Nephron progenitor cell (in vitro differentiated cells): ENCODE data around the gene MGARP.

Source experiments
- DNase-seq: peaks from one replicate; pipeline ENCODE4 v3.0.0; 2021
- H3K27ac Mint-ChIP-seq: 2 replicates; pipeline ENCODE4 v1.8.0; 2021; ENCODE audit warnings: mild to moderate bottlenecking, moderate library complexity, mixed read lengths
- H3K27me3 Mint-ChIP-seq: 2 replicates; pipeline ENCODE4 v1.8.0; 2021; ENCODE audit warnings: mild to moderate bottlenecking, low read depth, mixed read lengths; ENCODE audit not compliant: poor library complexity
- H3K36me3 Mint-ChIP-seq: 2 replicates; pipeline ENCODE4 v1.8.0; 2021; ENCODE audit warnings: low read depth, mixed read lengths
- H3K4me1 Mint-ChIP-seq: 2 replicates; pipeline ENCODE4 v1.8.0; 2021; ENCODE audit warnings: mixed read lengths
- H3K4me3 Mint-ChIP-seq: 2 replicates; pipeline ENCODE4 v1.8.0; 2021; ENCODE audit warnings: mild to moderate bottlenecking, moderate library complexity, mixed read lengths
- H3K9me3 Mint-ChIP-seq: 2 replicates; pipeline ENCODE4 v1.8.0; 2021; ENCODE audit warnings: mild to moderate bottlenecking, moderate library complexity, mixed read lengths
- CTCF ChIP-seq: fragments of 200-600 bp; sonication (generic); IDR thresholded peaks from 2 replicates; pipeline ENCODE4 v1.5.0; 2021; ENCODE audit warnings: antibody characterized with exemption

The MGARP gene

DNA sequence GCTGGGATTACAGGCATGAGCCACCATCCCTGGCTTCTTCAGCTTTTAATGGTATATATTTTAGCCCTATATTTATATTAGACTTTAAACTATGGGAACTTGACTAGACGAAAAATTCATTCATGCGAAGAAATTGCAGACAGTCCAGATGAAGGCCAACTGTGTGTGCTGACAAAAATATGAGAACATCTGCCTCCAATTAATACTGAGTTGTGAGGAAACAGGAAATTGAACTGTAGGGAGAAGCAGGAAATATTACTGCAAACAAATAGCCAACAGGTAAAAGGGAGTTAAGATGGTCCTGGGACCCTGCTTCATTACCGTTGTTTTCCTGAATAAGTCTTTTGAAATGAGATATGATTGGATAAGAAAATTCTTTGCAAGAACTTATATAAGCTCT lies 26.3 kb downstream of the MGARP start:
- peaks cover 9% of the 10 kb centered on the region for H3K27me3 Mint-ChIP-seq
- no peaks in the 10 kb centered on the region for H3K9me3 Mint-ChIP-seq
- no peak overlapping the region for H3K4me3 Mint-ChIP-seq
- TF ChIP-seq CTCF, result no peak
- H3K4me1 Mint-ChIP-seq, result no peaks in the 10 kb centered on the region
- no peak overlapping the region for H3K27ac Mint-ChIP-seq
- no peaks in the 10 kb centered on the region for H3K36me3 Mint-ChIP-seq
- DNase-seq, result no peak

- Mint-ChIP-seq H3K9me3 (no peaks in the 10 kb centered on the region), H3K27ac (no peak overlapping the region), H3K4me1 (no peaks in the 10 kb centered on the region), H3K4me3 (no peak overlapping the region), H3K36me3 (no peaks in the 10 kb centered on the region), H3K27me3 (peaks cover 10% of the 10 kb centered on the region)
- TF ChIP-seq CTCF, result no peak
- no peak for DNase-seq
These were observed 27.0 kb downstream of the MGARP start for GRCh38 chr4:139253046-139253445.

DNA sequence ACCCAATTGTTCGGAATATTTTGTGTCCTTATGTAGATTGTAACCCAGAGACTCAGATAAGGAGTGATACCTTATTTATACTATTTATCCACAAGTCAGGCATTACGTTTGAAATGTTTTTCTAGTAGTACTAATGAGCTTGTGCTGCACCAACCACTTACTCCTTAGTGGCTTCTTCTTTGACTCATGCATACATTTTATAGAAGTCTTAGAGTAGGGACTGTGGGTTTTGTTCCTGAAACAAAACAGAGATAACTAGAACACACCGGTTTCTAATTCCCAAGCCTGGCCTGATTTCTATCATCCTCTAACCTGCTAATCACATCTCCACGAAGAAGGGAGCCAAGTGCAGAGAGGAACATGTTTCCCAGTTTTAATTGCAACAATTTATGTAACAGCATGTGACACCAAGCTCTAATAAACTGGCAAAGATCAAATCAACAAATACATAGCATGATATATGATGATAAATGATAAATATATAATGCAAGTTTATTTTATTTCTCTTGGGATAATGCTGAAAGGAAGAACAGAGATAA lies 32.3 kb downstream of the MGARP start:
- H3K27ac Mint-ChIP-seq, result no peak overlapping the region
- H3K27me3 Mint-ChIP-seq, result peaks cover 3% of the 10 kb centered on the region
- H3K4me1 Mint-ChIP-seq, result no peaks in the 10 kb centered on the region
- H3K36me3 Mint-ChIP-seq, result no peaks in the 10 kb centered on the region
- H3K4me3 Mint-ChIP-seq, result no peak overlapping the region
- H3K9me3 Mint-ChIP-seq, result no peaks in the 10 kb centered on the region
- TF ChIP-seq CTCF, result no peak
- no peak for DNase-seq

GRCh38 chr4:139247241-139247640 lies 32.8 kb downstream of the MGARP start:
- H3K4me3 Mint-ChIP-seq, result no peak overlapping the region
- no peaks in the 10 kb centered on the region for H3K9me3 Mint-ChIP-seq
- H3K36me3 Mint-ChIP-seq, result no peaks in the 10 kb centered on the region
- no peak for TF ChIP-seq CTCF
- no peak for DNase-seq
- peaks cover 6% of the 10 kb centered on the region for H3K27me3 Mint-ChIP-seq
- H3K27ac Mint-ChIP-seq, result no peak overlapping the region
- no peaks in the 10 kb centered on the region for H3K4me1 Mint-ChIP-seq

GRCh38 chr4:139246166-139246565 lies 33.9 kb downstream of the MGARP start:
- Mint-ChIP-seq H3K4me3 (no peak overlapping the region), H3K27ac (peak overlapping the region; percentile 25), H3K36me3 (no peaks in the 10 kb centered on the region), H3K27me3 (peaks cover 7% of the 10 kb centered on the region), H3K4me1 (peaks cover 10% of the 10 kb centered on the region), H3K9me3 (no peaks in the 10 kb centered on the region)
- TF ChIP-seq CTCF, result no peak
- DNase-seq, result no peak

DNA sequence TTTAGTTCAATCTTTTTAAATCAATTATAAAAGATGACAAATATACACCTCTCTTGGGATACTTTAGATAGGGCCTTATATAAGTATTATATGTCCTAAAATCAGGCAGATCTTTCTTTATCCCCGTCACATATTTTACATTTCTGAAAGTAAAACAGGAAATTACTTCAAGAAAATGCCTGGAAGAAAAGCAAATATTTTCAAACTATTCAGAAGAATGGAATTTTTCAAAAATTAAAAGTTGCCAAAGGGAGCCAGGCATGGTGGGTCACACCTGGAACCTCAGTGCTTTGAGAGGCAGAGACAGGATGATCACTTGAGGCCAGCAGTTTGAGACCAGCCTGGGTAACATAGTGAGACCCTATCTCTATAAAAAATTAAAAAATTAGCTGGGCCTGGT lies 34.4 kb downstream of the MGARP start:
- DNase-seq, result no peak
- no peaks in the 10 kb centered on the region for H3K36me3 Mint-ChIP-seq
- TF ChIP-seq CTCF, result no peak
- peaks cover 11% of the 10 kb centered on the region for H3K4me1 Mint-ChIP-seq
- no peak overlapping the region for H3K27ac Mint-ChIP-seq
- H3K4me3 Mint-ChIP-seq, result no peak overlapping the region
- H3K27me3 Mint-ChIP-seq, result peaks cover 7% of the 10 kb centered on the region
- H3K9me3 Mint-ChIP-seq, result no peaks in the 10 kb centered on the region
